CD4-positive, alpha-beta T cell treated with Interferon gamma for 1 hour (primary cell): Measurements from ENCODE around the gene IFI6.

Source experiments
- DNase-seq: peaks from one replicate; pipeline ENCODE4 v3.0.0-alpha.2; 2020

Gene IFI6

DNA sequence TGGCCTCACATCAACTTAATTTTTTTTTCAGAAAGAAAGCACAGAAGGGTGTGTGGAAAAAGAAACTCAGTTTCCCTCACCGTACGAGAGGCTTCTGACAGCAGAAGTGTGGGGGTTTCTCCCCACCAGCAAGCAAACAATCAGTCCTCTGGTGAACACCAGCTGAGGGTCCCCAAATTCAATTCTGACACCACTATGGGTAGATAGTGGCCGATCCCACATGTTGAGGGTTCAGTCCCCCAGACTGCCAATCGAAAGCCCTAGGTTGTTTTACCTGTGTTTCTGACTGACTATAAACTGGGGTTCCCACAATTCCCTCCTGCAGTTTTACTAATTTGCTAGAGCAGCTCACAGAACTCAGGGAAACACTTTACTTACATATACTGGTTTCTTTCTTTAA, 2.1 kb downstream of the IFI6 start:
- DNase-seq, result no peak

- peak; percentile 77 for DNase-seq
Measured at GRCh38 chr1:27668808-27669723, 2.9 kb downstream of the IFI6 start.

- DNase-seq, result no peak
Measured at GRCh38 chr1:27668121-27668807, 3.7 kb downstream of the IFI6 start.

DNA sequence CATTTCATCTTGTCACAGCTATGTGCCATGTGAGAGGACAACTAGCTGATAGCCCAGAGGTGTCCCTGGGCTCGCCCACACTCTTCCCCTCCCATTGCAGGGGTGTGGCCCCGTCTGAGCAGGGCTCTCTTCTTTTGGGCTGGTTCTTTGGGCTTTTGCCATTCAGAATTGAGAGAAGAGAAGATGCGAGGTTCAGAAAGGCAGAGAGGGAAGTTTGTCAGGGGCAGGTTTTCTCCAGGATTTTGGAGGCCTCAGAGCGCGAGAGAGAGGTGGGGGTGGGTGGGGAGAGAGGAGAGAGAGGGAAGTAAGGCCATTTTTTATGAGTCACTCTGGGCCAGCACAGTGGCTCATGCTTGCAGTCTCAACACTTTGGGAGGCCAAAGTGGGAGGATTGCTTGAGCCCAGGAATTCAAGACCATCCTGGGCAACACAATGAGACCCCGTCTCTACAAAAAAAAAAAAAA, 5.2 kb downstream of the IFI6 start:
- no peak for DNase-seq

DNA sequence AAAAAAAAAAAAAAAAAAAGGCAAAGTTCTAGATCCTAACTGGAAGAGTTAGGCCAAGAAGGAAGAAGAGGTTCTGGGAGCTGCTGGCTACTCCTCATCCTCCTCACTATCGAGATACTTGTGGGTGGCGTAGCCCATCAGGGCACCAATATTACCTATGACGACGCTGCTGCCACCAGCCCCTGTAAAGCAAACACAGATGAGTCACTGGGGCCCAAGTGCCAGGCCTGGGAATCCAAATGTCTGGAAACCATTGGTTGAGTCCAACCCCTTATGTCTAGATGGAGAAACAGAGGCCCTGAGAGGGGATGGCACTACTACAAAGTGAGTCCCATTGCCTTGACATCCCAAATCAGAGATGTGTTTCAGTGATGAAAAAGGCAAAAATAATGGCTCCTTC, 5.7 kb downstream of the IFI6 start:
- DNase-seq, result no peak

GRCh38 chr1:27665016-27665651, 6.9 kb downstream of the IFI6 start:
- DNase-seq, result no peak

DNA sequence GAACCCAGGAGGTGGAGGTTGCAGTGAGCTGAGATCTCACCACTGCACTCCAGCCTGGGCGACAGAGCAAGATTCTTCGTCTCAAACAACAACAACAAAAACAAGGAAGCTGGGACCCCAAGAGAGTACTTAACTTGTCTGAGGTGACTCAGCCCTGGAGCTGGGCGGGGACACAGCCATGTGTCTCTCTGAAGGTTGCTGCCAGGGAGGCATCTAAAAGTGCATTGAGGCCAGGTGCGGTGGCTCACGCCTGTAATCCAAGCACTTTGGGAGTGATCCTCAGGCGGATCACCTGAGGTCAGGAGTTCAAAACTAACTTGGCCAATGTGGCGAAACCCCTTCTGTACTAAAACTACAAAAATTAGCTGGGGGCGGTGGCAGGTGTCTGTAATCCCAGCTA, 7.7 kb downstream of the IFI6 start:
- no peak for DNase-seq

DNA sequence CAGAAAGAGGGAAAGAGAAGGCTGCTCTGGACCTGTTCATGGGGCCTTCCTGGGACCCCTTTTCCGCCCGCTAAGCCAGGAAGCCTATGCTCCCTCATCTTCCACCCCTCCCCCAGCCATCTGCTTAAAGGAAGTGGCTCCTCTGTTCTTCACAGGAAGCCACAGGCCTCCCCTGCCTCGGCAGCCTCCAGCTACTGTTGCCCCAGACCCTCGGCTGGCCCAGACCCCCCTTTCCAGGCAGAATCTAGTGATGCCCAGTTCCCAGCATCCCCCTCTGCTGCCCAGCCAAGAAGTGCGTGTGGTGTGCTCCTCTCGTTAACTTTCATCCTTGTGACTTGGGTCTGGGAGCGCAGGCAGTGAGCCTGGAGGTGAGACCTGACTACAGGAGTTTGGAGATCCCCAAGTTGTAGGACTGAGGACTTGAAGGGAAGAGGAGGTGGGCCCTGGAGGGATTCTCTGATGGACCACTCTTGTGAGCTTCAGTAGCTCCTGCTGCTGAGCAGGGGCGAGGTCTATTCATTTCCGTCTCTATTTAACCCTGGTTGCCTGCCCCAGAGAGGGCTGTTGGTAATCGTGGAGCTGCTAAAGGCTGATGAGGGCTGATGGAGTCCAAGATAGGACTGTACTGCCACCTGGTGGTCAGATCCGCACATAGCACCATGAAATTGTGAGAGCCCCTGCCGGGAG, 9.1 kb downstream of the IFI6 start:
- DNase-seq, result peak; percentile 84

- DNase-seq, result no peak
Measured at GRCh38 chr1:27662261-27662660, 9.7 kb downstream of the IFI6 start.

DNA sequence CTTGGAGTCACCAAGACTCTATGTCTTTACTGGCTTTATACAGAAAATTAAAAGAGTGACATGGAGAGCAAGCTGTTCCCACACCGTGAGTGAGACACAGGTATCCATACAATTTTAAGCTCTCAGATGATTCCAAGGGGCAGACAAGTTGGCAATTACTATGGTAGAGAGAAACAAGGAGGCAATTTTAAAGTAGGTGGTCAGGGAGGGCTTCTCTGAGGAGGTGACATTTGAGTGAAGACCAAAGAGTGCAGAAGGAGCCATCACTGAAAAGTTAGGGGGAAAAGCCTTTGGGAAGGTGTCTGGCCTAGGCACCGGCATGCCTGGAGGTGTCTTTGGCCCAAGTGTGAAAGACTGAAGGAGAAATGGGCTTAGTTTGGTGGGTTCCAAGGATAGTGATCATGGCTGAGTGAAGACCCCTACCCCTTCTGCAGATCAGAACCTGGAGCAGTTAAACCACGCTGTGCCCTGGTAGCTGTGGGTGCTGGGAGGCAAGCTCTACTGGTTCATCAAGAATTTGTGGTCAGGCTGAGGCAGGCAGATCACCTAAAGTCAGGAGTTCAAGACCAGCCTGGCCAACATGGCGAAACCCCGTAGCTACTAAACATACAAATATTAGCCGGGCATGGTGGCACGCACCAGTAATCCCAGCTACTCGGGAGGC, 10.4 kb downstream of the IFI6 start:
- no peak for DNase-seq

GRCh38 chr1:27660300-27660835, 11.6 kb downstream of the IFI6 start:
- no peak for DNase-seq

GRCh38 chr1:27659497-27660299, 12.3 kb downstream of the IFI6 start:
- DNase-seq, result peak; percentile 92

DNA sequence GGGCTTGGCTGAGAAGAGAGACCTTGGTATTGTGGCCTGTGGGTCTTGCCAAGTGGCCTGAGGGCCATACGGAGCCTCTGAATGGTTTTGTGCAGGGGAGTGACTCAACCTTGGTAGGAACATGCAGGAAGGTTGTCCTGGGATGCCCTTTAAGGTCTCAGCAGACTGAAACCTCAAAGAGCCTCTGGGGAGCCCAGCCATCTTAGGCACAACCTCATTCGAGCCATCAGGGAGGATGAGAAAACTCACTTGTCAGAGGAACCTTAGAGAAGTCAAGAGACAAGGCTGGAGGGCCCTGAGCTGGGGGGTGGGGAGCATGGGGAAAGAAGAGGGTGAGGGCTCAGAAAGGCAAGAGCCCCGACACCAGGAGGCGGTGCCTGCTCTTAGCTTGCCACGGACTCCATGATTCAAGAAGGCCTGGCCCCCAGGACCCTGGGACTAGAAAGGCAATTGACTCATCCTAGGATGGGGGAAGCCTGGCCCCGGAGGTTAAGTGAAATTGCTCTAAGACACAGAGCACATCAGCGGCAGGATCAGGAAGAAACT, 13.0 kb downstream of the IFI6 start:
- DNase-seq, result peak; percentile 49

DNA sequence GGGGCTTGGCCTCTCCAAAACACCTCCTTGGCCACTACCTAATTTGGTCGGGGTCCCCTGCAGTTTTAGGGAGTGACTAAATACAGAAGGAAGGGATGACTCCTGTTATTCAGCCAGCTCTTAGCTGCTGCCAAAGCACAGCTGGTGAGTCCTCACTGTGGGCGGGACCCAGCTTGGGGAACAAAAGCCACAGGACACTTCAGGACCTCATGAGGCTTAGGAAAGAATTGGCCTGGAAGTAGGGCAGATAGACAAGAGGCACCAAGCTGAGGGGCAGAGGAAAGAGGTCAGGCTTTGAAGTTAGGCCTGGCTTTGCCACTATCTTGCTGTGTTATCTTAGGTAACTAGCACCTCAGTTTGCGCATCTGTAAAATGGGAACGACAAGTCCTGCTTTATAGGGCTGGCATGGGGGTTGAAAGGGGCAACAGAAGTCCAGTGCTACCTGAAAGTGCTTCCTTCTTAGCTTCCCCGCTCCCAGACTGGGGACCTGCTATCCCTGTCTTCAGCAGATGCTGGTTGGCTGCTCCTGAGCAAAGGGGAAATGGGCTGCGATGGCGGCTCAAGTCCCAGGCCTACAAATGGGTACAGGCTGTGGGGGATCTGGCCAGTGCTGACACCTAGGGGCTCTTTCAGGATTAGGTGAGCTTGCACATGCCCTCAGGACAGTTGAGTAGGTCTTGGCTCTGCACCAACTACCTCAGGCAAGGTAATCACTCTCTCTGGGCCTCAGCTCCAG, 15.7 kb downstream of the IFI6 start:
- DNase-seq, result peak; percentile 51

DNA sequence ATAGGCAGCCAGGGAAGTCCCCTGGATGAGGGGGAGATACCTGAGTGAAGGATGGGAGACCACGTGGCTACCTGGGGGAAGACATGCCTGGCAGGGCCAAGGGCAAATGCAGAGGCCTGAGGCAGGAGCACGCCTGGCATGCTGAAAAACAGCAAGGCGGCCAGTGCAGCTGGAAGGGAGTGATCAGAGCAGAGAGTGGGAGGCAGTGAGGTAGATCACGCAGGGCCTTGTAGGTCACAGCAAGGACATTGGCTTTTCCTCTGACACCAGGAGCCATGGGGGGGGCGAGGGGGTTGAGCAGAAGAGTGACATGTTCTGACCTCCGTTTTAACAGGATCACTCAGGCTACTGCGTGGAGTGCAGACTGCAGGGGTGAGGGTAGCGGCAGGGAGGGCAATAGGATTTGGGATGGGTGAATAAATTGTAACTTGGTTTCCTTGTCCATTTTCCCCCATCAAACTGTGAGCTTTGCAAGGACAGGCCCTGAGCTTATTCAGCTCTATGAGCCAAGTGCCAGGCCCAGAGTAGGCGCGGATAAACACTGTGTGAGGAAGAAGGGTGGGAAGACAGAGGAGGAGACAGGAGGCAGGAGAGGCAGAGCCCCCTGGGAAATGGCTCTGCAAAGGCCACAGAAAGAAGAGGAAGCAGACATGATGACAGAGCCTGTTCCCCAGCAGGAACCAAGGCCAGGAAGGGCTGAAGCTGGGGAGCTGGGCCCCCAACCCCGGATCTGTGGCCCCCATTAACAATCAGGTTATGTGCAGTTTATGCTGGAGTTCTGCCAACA, 16.6 kb downstream of the IFI6 start:
- no peak for DNase-seq

- DNase-seq, result no peak
Measured at GRCh38 chr1:27652111-27652864, 19.7 kb downstream of the IFI6 start.

DNA sequence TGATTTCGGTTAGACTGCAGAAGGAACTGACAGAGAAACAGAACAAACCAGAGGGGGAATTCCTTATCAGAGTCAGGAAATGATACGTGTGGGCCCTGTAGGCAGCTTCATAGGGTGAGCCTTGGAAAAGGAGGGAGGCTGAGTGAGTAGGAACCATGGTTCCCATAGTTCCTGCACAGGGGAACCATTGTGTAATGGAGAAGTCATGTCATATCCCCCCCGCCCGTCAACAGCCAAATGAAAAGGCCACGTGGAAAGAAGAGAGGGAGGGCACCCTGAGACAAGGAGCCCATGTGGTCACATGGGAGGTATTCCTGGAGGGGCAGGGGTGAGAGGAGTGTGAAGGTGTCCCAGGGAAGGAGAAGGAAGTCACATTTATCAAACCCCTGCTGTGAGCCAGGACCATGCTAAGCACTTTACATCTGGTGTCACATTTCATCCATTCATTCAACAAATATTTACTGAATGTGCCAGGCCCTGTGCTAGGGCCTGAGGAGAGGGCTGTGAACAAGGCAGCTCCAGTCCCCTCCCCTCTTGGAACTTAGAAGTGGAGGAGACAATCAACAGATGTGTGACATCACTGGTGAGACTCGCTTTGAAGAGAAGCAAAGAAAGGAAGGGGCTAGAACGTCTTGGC, 21.3 kb downstream of the IFI6 start:
- DNase-seq, result peak; percentile 62

- no peak for DNase-seq
Measured at GRCh38 chr1:27650171-27650538, 21.8 kb downstream of the IFI6 start.
